Transverse colon (tissue), 4 donors: ENCODE measurements around the gene CAPN6. TPM values are rescaled to one million over a fixed set of nuclear protein-coding genes. Genes with fewer than 3 reads are reported as not detected.

Source experiments
- DNase-seq: peaks from one replicate; pipeline ENCODE4 v3.0.0-alpha.2; 2019
- H3K27ac ChIP-seq, 4 donors: fragments of 200-600 bp; sonication (generic); 2 replicates each; pipeline ENCODE4 v1.5.1; 2016 to 2018; ENCODE audit warnings: inconsistent platforms in 4 of 4
- H3K27me3 ChIP-seq: fragments of 200-600 bp; sonication (generic); 2 replicates; pipeline ENCODE4 v1.5.1; 2017; ENCODE audit warnings: inconsistent platforms
- H3K36me3 ChIP-seq, 4 donors: fragments of 200-600 bp; sonication (generic); 2 replicates each; pipeline ENCODE4 v1.5.1; 2017 to 2019; ENCODE audit warnings: inconsistent platforms in 4 of 4
- H3K4me1 ChIP-seq, 4 donors: fragments of 200-600 bp; sonication (generic); 2 replicates each; pipeline ENCODE4 v1.5.1; 2017 to 2020; ENCODE audit warnings: inconsistent platforms in 4 of 4
- H3K4me3 ChIP-seq, 4 donors: fragments of 200-600 bp; sonication (generic); 1 replicate in 1 of 4; 2 replicates in 3 of 4; pipeline versions ENCODE4 v1.5.1 to v1.6.1; 2017 to 2019; ENCODE audit warnings: inconsistent platforms in 4 of 4
- H3K9me3 ChIP-seq, 2 donors: fragments of 200-600 bp; sonication (generic); 2 replicates each; pipeline ENCODE4 v1.5.1; 2017 to 2019; ENCODE audit warnings: inconsistent platforms in 2 of 2
- EP300 ChIP-seq: sonication (generic); formaldehyde crosslinking; IDR thresholded peaks from one replicate; pipeline ENCODE4 v1.6.1; 2017; ENCODE audit warnings: antibody characterized with exemption, low read depth
- POLR2A ChIP-seq: fragments of 450-650 bp; IDR thresholded peaks from one replicate; pipeline ENCODE4 v1.6.1; 2016; ENCODE audit warnings: antibody characterized with exemption, mild to moderate bottlenecking, moderate library complexity
- POLR2AphosphoS5 ChIP-seq, 3 donors: sonication (generic); formaldehyde crosslinking; IDR thresholded peaks; one replicate each; pipeline ENCODE4 v1.6.1; 2016; ENCODE audit warnings: antibody characterized with exemption in 3 of 3
- WGBS, 2 donors: methylation state at CpG; one replicate each; pipeline ENCODE4 v1.1.5; 2018; ENCODE audit warnings: low coverage in 1 of 2; 5-methylcytosine and 5-hydroxymethylcytosine counted together
- in situ Hi-C, 4 donors: fragments of 200-750 bp; cut with MboI; loops; one replicate each; pipeline versions ENCODE4 v1.15.0 to v1.15.1; 2017; ENCODE audit warnings: low sequenced_read_pairs in 3 of 4, low pct_ligation_motif_present in 1 of 4, low pct_unique_long_range_greater_than_20kb in 1 of 4
- intact Hi-C: fragments of 100-400 bp; cut with DNase I; formaldehyde crosslinking; loops from one replicate; pipeline ENCODE4 v1.15.1; 2023; ENCODE audit warnings: low total_unique reads
- total RNA-seq, 4 donors: library from RNA; depleted of rRNA; stranded (reverse); fragments of >200 nt; gene quantifications; one replicate each; pipeline ENCODE4 v1.1.0, GENCODE V29; 2016
- TF ChIP-seq, protein P1 (sequence below), 5 experiments: fragments of 200-600 bp in 3 of 5; fragments of 450-650 bp in 2 of 5; sonication (generic) in 3 of 5; IDR thresholded peaks; 1 replicate in 2 of 5; 2 replicates in 3 of 5; pipeline ENCODE4 v1.5.1; 2016 to 2017; ENCODE audit warnings: antibody characterized with exemption in 5 of 5, inconsistent platforms in 3 of 5, mild to moderate bottlenecking in 2 of 5, moderate library complexity in 1 of 5

Gene CAPN6
- total RNA-seq, 4 donors from 2014 or later, result 1.1 to 6.7 (median 1.6) TPM

DNA sequence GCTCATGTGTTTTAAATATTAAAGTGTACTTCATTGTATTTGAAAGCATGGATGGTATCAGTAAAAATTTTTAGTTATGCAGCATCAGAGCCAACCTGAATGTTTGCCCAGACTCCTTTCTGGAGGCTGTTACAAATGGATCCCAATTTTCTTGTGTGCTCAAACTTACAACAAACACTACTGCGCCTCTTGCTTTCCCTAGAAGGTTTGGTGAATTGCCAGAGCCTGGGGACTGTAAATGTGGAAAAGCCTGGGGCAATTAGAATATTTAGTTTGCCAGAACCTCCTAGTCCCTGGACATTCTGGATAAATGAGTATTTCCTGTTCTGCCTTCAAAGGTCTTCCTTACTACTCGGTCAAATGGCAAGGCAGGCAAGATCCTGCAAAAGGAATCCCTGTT lies 4.8 kb downstream of the CAPN6 start:
- WGBS, 2 donors, result 61% methylated on average over 2 of the region's 2 CpGs; no CpG with 5 or more reads in 1 of the 2 donors
- H3K27ac ChIP-seq, result no peak overlapping the region
- no peak overlapping the region for H3K4me3 ChIP-seq
- intact Hi-C loops, result no loop called here
- in situ Hi-C loops, result no loop called here
- no peaks in the 10 kb centered on the region for H3K9me3 ChIP-seq
- TF ChIP-seq POLR2A (no peak), EP300 (no peak), POLR2AphosphoS5 (IDR thresholded peaks at IDR 0.05) (no peak)
- TF ChIP-seq, protein P1, sequence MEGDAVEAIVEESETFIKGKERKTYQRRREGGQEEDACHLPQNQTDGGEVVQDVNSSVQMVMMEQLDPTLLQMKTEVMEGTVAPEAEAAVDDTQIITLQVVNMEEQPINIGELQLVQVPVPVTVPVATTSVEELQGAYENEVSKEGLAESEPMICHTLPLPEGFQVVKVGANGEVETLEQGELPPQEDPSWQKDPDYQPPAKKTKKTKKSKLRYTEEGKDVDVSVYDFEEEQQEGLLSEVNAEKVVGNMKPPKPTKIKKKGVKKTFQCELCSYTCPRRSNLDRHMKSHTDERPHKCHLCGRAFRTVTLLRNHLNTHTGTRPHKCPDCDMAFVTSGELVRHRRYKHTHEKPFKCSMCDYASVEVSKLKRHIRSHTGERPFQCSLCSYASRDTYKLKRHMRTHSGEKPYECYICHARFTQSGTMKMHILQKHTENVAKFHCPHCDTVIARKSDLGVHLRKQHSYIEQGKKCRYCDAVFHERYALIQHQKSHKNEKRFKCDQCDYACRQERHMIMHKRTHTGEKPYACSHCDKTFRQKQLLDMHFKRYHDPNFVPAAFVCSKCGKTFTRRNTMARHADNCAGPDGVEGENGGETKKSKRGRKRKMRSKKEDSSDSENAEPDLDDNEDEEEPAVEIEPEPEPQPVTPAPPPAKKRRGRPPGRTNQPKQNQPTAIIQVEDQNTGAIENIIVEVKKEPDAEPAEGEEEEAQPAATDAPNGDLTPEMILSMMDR (IDR thresholded peaks at IDR 0.05), result no peak
- H3K4me1 ChIP-seq, result no peaks in the 10 kb centered on the region
- no peaks in the 10 kb centered on the region for H3K27me3 ChIP-seq
- H3K36me3 ChIP-seq, result no peaks in the 10 kb centered on the region
- no peak for DNase-seq

DNA sequence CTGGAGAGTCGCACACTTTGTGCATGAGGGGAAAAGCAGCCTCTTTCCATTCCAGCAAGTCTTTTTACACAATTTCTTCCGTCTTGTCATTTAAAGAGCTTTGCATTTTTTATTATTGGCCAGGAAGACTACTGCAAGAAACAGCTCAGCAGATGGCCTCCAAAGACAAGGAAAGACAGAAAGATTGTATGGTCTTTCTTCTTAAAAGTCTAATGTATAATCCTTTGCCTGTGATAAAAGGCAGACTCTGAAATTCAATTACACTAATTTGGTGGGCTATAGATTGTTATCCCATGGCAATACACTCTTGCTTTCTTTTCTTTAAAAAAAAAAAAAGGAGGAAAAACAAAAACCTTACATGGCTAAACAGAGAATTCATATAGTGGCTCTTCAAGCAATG lies 5.9 kb downstream of the CAPN6 start:
- H3K4me1 ChIP-seq, result no peaks in the 10 kb centered on the region
- H3K36me3 ChIP-seq, result no peaks in the 10 kb centered on the region
- no peaks in the 10 kb centered on the region for H3K9me3 ChIP-seq
- no peaks in the 10 kb centered on the region for H3K27me3 ChIP-seq
- in situ Hi-C loops (no loop called here), intact Hi-C loops (no loop called here)
- 54 to 60% methylated on average over 1 to 2 of the region's 2 CpGs for WGBS, 2 donors
- TF ChIP-seq, protein P1 (IDR thresholded peaks at IDR 0.05), result no peak
- TF ChIP-seq POLR2A (no peak), POLR2AphosphoS5 (IDR thresholded peaks at IDR 0.05) (no peak), EP300 (no peak)
- H3K27ac ChIP-seq, result no peak overlapping the region
- no peak for DNase-seq
- H3K4me3 ChIP-seq, result no peak overlapping the region

DNA sequence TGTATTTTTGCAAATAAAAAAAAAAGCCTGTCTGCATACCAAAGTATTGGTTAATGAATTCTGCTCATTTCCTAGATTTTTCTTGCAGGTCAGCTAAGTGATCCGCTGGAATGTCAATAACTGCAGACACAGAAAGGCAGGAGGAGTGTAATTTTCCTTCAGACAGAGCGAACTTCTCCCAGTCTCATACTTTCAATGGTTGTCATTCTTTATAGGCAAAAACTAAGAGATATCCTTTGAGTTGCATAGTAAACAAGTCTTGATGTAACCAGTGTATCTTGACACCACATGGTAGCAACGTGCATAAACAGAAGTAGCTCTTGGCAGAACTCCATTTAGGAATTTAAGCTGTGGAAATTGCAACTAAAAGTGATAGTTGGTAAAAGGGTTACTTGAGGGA lies 8.2 kb downstream of the CAPN6 start:
- in situ Hi-C loops (no loop called here), intact Hi-C loops (no loop called here)
- Histone ChIP-seq H3K36me3 (no peaks in the 10 kb centered on the region), H3K4me3 (no peak overlapping the region), H3K27me3 (no peaks in the 10 kb centered on the region), H3K27ac (no peak overlapping the region), H3K9me3 (no peaks in the 10 kb centered on the region), H3K4me1 (no peaks in the 10 kb centered on the region)
- WGBS, 2 donors, result 46% methylated on average over 3 of the region's 3 CpGs; no CpG with 5 or more reads in 1 of the 2 donors
- no peak for DNase-seq
- TF ChIP-seq POLR2AphosphoS5 (IDR thresholded peaks at IDR 0.05) (no peak), POLR2A (no peak), EP300 (no peak)
- TF ChIP-seq, protein P1 (IDR thresholded peaks at IDR 0.05), result no peak

DNA sequence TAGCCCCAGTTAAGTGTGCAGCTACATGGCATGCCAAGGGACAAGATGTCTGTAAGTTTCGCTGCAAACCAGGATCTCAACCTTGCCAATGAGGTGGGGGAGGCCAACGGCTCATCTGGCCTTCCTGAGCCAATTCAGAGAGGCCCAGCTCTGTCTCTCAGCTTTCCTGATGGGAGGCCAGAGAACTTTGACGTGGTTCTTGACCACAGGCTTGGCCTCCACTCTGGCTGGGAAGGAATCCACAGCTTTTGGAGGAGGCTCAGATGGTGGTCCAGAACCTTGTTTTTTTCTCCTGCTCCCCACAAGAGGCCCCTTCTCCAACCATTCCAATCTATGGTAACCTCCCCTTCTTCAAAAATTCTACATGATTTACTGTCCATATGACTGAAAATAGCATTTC lies 9.8 kb downstream of the CAPN6 start:
- 44% methylated on average over 3 of the region's 3 CpGs; no CpG with 5 or more reads in 1 of the 2 donors for WGBS, 2 donors
- H3K4me3 ChIP-seq, result no peak overlapping the region
- intact Hi-C loops, result no loop called here
- TF ChIP-seq POLR2A (no peak), EP300 (no peak), POLR2AphosphoS5 (IDR thresholded peaks at IDR 0.05) (no peak)
- TF ChIP-seq, protein P1 (IDR thresholded peaks at IDR 0.05), result no peak
- in situ Hi-C loops, result no loop called here
- no peaks in the 10 kb centered on the region for H3K9me3 ChIP-seq
- H3K27ac ChIP-seq, result no peak overlapping the region
- no peak for DNase-seq
- no peaks in the 10 kb centered on the region for H3K27me3 ChIP-seq
- H3K36me3 ChIP-seq, result no peaks in the 10 kb centered on the region
- H3K4me1 ChIP-seq, result no peaks in the 10 kb centered on the region
